ENCODE measurements around the gene CLEC3B.

The CLEC3B gene

GRCh38 chr3:45065373-45065720 lies 39.2 kb downstream of the CLEC3B start:
- H3K9me3 ChIP-seq (ENCODE audit: control insufficient read depth, insufficient read depth, low read length) = no peaks in the 10 kb centered on the region
- no peaks in the 10 kb centered on the region for H4K20me1 ChIP-seq (ENCODE audit: control insufficient read depth, insufficient read depth, low read depth, low read length)
- no peaks in the 10 kb centered on the region for H3K4me1 ChIP-seq (ENCODE audit: control insufficient read depth, low read length)
- H3F3A ChIP-seq (ENCODE audit: control insufficient read depth, insufficient read depth) = no peaks in the 10 kb centered on the region
- no peak overlapping the region for H3K4me2 ChIP-seq (ENCODE audit: low read length)
- no peak overlapping the region for H3K4me3 ChIP-seq (ENCODE audit: low read length)
- no peaks in the 10 kb centered on the region for H3K36me3 ChIP-seq (ENCODE audit: control insufficient read depth, low read length)
- H3K9me2 ChIP-seq (replicated peaks; ENCODE audit: control insufficient read depth, low read length) = no peaks in the 10 kb centered on the region
- H3K27ac ChIP-seq (ENCODE audit: low read depth, low read length) = no peak overlapping the region
- TF ChIP-seq CTCF (IDR thresholded peaks at IDR 0.05; ENCODE audit: low read depth, low read length, poor library complexity, severe bottlenecking) = no peak
- no peak for TF ChIP-seq EZH2phosphoT487 (IDR thresholded peaks at IDR 0.05; ENCODE audit: borderline replicate concordance, low read length)
- no peaks in the 10 kb centered on the region for H3K79me2 ChIP-seq (ENCODE audit: control insufficient read depth, low read length)
- peaks cover 5% of the 10 kb centered on the region; the same call in 1 of the 2 replicates for H3K27me3 ChIP-seq (ENCODE audit: control insufficient read depth, low read length)

GRCh38 chr3:45066109-45066801 lies 40.2 kb downstream of the CLEC3B start:
- no peaks in the 10 kb centered on the region for H3F3A ChIP-seq (ENCODE audit: control insufficient read depth, insufficient read depth)
- peaks cover 5% of the 10 kb centered on the region; the same call in 1 of the 2 replicates for H3K27me3 ChIP-seq (ENCODE audit: control insufficient read depth, low read length)
- no peaks in the 10 kb centered on the region for H3K9me3 ChIP-seq (ENCODE audit: control insufficient read depth, insufficient read depth, low read length)
- no peaks in the 10 kb centered on the region for H3K79me2 ChIP-seq (ENCODE audit: control insufficient read depth, low read length)
- H3K4me1 ChIP-seq (ENCODE audit: control insufficient read depth, low read length) = no peaks in the 10 kb centered on the region
- no peak overlapping the region for H3K4me2 ChIP-seq (ENCODE audit: low read length)
- H3K36me3 ChIP-seq (ENCODE audit: control insufficient read depth, low read length) = no peaks in the 10 kb centered on the region
- H3K27ac ChIP-seq (ENCODE audit: low read depth, low read length) = no peak overlapping the region
- no peaks in the 10 kb centered on the region for H4K20me1 ChIP-seq (ENCODE audit: control insufficient read depth, insufficient read depth, low read depth, low read length)
- H3K9me2 ChIP-seq (replicated peaks; ENCODE audit: control insufficient read depth, low read length) = no peaks in the 10 kb centered on the region
- H3K4me3 ChIP-seq (ENCODE audit: low read length) = no peak overlapping the region
- TF ChIP-seq CTCF (IDR thresholded peaks at IDR 0.05; ENCODE audit: low read depth, low read length, poor library complexity, severe bottlenecking) = no peak
- TF ChIP-seq EZH2phosphoT487 (IDR thresholded peaks at IDR 0.05; ENCODE audit: borderline replicate concordance, low read length) = no peak

- Histone ChIP-seq H3K27ac (ENCODE audit: low read depth, low read length) (no peak overlapping the region), H3K4me1 (ENCODE audit: control insufficient read depth, low read length) (no peaks in the 10 kb centered on the region), H3K27me3 (ENCODE audit: control insufficient read depth, low read length) (peaks cover 5% of the 10 kb centered on the region; the same call in 1 of the 2 replicates), H3F3A (ENCODE audit: control insufficient read depth, insufficient read depth) (no peaks in the 10 kb centered on the region), H3K36me3 (ENCODE audit: control insufficient read depth, low read length) (no peaks in the 10 kb centered on the region), H3K9me2 (replicated peaks; ENCODE audit: control insufficient read depth, low read length) (no peaks in the 10 kb centered on the region), H3K4me3 (ENCODE audit: low read length) (no peak overlapping the region), H4K20me1 (ENCODE audit: control insufficient read depth, insufficient read depth, low read depth, low read length) (no peaks in the 10 kb centered on the region), H3K9me3 (ENCODE audit: control insufficient read depth, insufficient read depth, low read length) (no peaks in the 10 kb centered on the region), H3K4me2 (ENCODE audit: low read length) (no peak overlapping the region), H3K79me2 (ENCODE audit: control insufficient read depth, low read length) (no peaks in the 10 kb centered on the region)
- TF ChIP-seq EZH2phosphoT487 (IDR thresholded peaks at IDR 0.05; ENCODE audit: borderline replicate concordance, low read length) = no peak
- no peak for TF ChIP-seq CTCF (IDR thresholded peaks at IDR 0.05; ENCODE audit: low read depth, low read length, poor library complexity, severe bottlenecking)
These were observed 41.4 kb downstream of the CLEC3B start for GRCh38 chr3:45067486-45067885.
